Gastrocnemius medialis (tissue), 4 donors: ENCODE results near the gene RSBN1.

ENCODE experiments used
- CTCF ChIP-seq, 5 experiments: fragments of 450-650 bp in 3 of 5; fragments of 200-600 bp in 2 of 5; sonication (generic) in 2 of 5; IDR thresholded peaks in 4 of 5; conservative IDR thresholded peaks in 1 of 5; 1 replicate in 4 of 5; 2 replicates in 1 of 5; pipeline ENCODE4 v1.5.1; 2016 to 2019; ENCODE audit warnings: antibody characterized with exemption in 5 of 5, mild to moderate bottlenecking in 3 of 5, moderate library complexity in 3 of 5
- POLR2A ChIP-seq, 2 donors: fragments of 450-650 bp; IDR thresholded peaks; one replicate each; pipeline ENCODE4 v1.6.1; 2017; ENCODE audit warnings: antibody characterized with exemption in 2 of 2, mild to moderate bottlenecking in 2 of 2, moderate library complexity in 2 of 2

GRCh38 chr1:113788802-113789201, 23.5 kb downstream of the RSBN1 start:
- TF ChIP-seq CTCF (IDR thresholded peaks at IDR 0.05 in 4 of 5, conservative IDR thresholded peaks at IDR 0.05 in 1 of 5) (no peak), POLR2A (IDR thresholded peaks at IDR 0.05) (no peak)
